Right lung (tissue), 10 donors: ENCODE measurements around the gene KIF1C. TPM values are rescaled to one million over a fixed set of nuclear protein-coding genes. Genes with fewer than 3 reads are reported as not detected.

Source experiments
- DNase-seq, 2 donors: peaks; one replicate each; pipeline ENCODE4 v3.0.0-alpha.2; 2013
- long read RNA-seq, 8 donors: transcript quantifications; one replicate each; lab custom pipeline, GENCODE V29; 2026
- polyA plus RNA-seq, 5 donors: library from polyadenylated mRNA; unstranded; fragments of 120-200 nt; gene quantifications; one replicate each; pipeline versions ENCODE4 v1.2.1 to v1.2.3, GENCODE V29; 2013; ENCODE audit warnings: inconsistent platforms in 1 of 5, low replicate concordance in 1 of 5; ENCODE audit not compliant: insufficient read length in 5 of 5, insufficient read depth in 1 of 5

The KIF1C gene
- polyA plus RNA-seq = 10 to 100 TPM; 51.1 to 80.4 (median 58.0) TPM
- long read RNA-seq, donor 1, full-length matches to known transcripts = 7 of 21 reads
- long read RNA-seq, donor 1, partial matches to known transcripts = 14 of 21 reads
- long read RNA-seq, donor 1, other reads (novel, unspliced or antisense) = 0 of 21 reads
- long read RNA-seq, donor 2, full-length matches to known transcripts = 5 of 24 reads
- long read RNA-seq, donor 2, partial matches to known transcripts = 19 of 24 reads
- long read RNA-seq, donor 2, other reads (novel, unspliced or antisense) = 0 of 24 reads
- long read RNA-seq, donor 3, full-length matches to known transcripts = 3 of 53 reads
- long read RNA-seq, donor 3, partial matches to known transcripts = 50 of 53 reads
- long read RNA-seq, donor 3, other reads (novel, unspliced or antisense) = 0 of 53 reads
- long read RNA-seq, donor 4, full-length matches to known transcripts = 3 of 8 reads
- long read RNA-seq, donor 4, partial matches to known transcripts = 5 of 8 reads
- long read RNA-seq, donor 4, other reads (novel, unspliced or antisense) = 0 of 8 reads
- long read RNA-seq, donor 5, full-length matches to known transcripts = 9 of 57 reads
- long read RNA-seq, donor 5, partial matches to known transcripts = 48 of 57 reads
- long read RNA-seq, donor 5, other reads (novel, unspliced or antisense) = 0 of 57 reads
- long read RNA-seq, donor 6, full-length matches to known transcripts = 10 of 25 reads
- long read RNA-seq, donor 6, partial matches to known transcripts = 15 of 25 reads
- long read RNA-seq, donor 6, other reads (novel, unspliced or antisense) = 0 of 25 reads
- long read RNA-seq, donor 7, full-length matches to known transcripts = 6 of 42 reads
- long read RNA-seq, donor 7, partial matches to known transcripts = 30 of 42 reads
- long read RNA-seq, donor 7, other reads (novel, unspliced or antisense) = 6 of 42 reads
- long read RNA-seq, donor 8, full-length matches to known transcripts = 3 of 16 reads
- long read RNA-seq, donor 8, partial matches to known transcripts = 13 of 16 reads
- long read RNA-seq, donor 8, other reads (novel, unspliced or antisense) = 0 of 16 reads

DNA sequence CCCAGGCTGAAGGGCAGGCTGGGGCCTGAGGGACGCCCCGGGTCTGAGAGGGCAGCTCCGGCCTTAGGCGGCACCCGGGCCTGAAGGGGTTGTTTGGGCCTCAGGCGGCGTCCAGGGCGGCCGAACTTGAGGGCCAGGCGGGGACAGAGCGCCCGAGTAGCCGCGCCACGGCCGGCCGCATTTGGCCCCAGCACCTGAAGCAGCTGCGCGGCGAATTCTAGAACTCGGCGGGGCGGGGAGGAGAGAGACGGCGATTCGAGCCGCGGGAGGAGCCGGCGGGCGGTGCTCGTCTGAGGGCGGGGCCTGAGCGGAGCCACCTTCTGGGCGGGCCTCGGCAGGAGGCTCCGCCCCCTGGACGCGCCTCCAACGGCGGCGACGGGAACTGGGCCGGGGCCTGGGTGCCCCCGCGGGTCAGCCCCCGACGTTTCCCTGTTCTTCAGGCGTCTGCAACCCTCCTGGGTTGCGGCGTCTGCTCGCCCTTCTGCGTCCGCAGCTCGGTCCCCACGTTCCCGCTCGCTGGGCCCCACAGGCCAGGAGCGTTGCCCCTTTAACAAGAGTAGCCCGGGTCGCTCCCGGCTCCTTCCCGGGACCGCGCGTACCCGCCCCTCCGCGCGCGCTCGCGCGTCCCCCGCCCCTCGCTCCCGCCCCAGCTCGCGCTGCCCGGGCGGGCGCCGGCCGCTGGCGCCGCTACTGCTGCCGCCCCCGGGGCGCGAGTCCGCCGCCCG, at the start of gene KIF1C, which contains the start of gene INCA1:
Gene KIF1C, plus strand, starts transcription at position 649 of the 725 bp plus-strand sequence. CDS start 2,297 bp downstream, outside the sequence.
Gene INCA1, minus strand, starts transcription at position 221 of the 725 bp plus-strand sequence. CDS start 3,085 bp downstream, outside the sequence.
- DNase-seq = peak; percentile 94 to 96

DNA sequence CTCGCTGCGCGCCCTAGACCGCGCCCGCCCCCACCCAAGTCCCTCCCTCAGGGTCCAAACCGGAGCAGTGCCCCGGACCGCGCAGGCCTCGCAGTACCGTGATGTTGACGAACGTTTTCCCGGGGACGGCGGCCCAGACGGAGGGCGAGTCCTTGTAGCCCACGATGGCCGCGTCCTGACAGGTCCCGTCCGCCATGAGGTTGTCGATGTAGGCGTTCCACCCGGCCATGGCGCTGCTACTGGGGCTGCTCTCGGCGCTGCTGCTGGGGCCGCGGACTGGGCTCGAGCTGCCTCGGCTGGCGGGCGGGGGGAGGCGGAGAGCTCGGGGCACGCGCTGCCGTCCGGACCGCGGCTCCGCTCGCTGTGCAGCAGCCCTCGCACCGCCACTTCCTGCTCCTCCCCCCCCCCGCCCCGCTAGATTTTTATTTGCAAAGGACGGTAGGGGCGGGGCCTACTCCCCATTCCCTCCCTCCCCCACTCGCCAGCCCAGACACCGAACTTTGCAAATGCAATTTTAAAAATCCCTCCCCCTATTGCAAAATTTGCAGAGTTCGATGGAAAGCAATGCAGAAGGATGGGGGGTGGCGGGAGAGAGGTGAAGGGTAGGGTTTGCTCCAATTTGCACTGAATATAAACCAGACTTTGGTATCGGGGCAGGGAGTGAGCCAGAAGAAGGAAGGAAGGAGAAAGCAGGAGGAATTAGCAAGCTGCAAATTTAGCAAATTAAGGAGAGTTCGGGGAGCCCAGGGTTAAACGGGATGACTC, 49.4 kb upstream of the KIF1C start, which contains the start of gene PFN1:
Gene PFN1, minus strand, starts transcription at position 365 of the 765 bp plus-strand sequence. Its CDS starts 136 bp downstream, at position 229.
- peak; percentile 94 for DNase-seq

DNA sequence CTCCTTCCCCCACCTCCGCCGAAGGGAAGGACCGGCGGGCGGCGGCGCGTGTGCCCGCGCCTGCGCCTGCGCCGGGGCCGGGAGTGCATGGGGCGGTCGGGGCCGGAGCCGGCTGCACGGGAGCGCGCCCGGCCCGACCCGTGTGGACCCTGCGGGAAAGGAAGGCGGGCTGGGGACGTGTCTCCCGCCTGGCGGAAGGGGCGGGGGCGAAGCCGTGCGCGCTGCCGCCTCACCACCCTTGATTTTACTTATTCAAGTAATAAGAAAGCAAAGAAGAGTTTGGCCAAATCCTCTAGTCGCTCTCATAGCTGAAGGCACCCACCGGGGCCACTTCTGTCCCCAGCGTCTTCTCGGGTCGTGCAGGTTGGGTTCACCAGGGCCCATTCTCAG, 48.8 kb upstream of the KIF1C start:
- DNase-seq = peak; percentile 90 to 93

DNA sequence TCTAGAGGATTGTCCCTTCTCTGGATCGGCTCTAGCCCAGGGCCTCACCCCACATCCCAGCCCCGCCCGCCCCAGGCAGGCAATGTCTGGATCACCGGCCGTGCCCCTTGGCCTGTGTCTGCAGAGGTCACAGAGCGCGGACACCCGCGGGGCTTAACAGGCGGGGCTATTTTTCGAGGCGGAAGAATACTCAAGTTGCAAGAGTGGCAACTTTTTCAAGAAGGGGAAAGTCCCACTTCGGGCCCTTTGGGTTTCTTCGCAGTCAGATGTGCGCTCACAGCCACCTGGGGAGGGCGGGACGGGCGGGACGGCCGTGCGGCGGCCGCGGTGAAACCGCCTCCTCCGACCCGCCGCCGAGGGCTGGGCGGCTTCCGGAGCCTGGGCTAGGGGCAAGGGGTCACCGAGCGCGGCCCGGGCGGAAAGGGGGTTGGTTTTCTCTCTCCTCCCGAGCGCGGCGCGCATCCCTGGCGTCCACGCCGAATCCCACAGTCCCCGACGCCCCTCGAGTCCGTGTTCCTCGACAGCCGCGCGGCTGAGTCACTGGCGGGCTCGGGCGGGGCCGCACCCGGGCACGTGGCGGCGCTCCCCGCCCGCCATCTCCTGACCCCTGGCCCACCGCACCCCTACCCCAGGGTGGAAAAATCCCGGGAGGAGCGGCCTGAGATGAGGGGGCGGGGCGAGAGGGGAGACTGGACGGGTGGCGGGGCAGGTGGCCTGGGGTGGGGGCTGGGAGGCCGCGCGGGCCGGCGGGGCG, 48.3 kb upstream of the KIF1C start:
- peak; percentile 46 to 65 for DNase-seq

DNA sequence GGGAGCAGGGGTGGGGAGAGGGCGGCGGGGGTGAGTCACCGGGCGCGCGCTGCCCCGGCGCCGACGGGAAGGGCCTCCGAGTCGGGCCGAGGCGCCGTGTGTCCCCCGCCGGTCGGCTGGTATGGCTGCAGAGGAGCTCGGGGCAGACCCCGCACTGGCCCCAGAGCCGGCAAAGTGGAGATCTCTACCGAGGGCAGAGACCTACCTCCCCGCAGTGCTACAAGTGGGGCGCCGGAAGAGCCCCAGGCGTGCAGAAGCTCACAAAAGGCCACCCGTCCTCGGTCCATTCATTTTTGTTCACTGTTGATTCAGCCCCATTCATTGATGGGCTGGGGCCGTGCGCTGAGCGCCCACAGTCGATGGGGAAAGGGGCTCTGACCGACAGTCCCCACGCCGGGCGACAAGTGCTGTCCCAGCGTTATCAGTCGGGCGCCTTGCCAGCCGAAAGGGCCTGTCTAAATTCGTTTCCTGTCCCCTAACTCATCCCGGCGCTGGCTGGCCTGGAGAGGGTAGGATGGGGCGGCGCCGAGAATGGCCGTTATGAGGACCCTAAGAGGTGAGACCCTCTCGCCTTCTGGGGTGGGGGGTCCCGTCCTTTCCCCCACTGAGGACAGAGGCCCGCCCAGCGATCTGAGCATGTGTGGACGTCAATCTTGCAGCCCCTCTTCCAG, 47.5 kb upstream of the KIF1C start:
- peak; percentile 33 to 45 for DNase-seq

DNA sequence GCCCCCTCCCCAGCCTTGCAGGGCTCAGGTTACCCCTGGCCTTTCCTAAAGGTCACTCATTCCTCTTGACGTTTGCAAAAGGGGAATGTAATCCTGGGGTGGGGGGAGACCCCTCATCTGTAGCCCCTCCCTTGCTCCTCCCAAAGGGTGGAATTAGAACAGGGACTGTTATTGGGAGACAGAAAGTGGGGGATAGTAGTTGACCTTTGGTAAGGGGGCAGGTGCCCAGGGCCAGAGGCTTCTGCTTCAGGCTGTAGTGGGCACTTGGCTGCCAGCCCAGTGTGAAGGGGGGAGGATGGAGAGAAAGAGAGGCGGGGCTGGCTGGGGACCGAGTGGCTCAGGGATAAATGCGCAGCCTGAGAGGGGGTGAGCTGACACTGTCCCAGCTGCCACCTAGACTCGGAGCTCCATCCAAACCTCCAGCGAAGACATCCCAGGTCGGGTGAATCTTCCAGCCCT, 47.0 kb upstream of the KIF1C start, which contains the start of gene ENO3:
Gene ENO3, plus strand, starts transcription at position 374 of the 459 bp plus-strand sequence. CDS start 711 bp downstream, outside the sequence.
- DNase-seq = no peak

GRCh38 chr17:4951486-4951885, 46.3 kb upstream of the KIF1C start:
- no peak for DNase-seq

- no peak for DNase-seq
Measured at GRCh38 chr17:4953451-4953961, 44.2 kb upstream of the KIF1C start.

DNA sequence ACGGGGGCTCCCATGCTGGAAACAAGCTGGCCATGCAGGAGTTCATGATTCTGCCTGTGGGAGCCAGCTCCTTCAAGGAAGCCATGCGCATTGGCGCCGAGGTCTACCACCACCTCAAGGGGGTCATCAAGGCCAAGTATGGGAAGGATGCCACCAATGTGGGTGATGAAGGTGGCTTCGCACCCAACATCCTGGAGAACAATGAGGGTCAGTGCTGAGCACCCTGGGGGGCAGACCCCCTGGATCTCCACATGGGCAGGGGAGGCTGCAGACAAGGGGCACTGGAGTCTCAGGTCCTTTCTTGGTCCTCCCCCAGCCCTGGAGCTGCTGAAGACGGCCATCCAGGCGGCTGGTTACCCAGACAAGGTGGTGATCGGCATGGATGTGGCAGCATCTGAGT, 42.7 kb upstream of the KIF1C start:
- no peak for DNase-seq

DNA sequence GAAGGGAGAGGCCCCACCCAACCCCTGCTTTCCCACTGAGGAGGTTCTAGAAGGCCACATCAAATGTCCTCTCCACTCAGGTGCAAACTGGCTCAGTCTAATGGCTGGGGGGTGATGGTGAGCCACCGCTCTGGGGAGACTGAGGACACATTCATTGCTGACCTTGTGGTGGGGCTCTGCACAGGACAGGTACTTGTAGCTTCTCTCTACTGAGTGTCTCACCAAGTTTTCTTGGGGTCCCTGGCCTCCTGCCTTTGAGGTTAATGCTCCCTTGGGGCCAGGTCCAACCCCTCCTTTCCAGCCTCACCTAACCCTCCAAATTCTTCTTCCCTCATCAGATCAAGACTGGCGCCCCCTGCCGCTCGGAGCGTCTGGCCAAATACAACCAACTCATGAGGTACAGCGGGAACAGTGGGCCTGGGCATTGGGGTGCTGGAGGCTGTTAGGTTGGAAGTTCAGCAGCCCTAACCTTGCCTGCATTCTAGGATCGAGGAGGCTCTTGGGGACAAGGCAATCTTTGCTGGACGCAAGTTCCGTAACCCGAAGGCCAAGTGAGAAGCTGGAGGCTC, 41.2 kb upstream of the KIF1C start:
- no peak for DNase-seq

DNA sequence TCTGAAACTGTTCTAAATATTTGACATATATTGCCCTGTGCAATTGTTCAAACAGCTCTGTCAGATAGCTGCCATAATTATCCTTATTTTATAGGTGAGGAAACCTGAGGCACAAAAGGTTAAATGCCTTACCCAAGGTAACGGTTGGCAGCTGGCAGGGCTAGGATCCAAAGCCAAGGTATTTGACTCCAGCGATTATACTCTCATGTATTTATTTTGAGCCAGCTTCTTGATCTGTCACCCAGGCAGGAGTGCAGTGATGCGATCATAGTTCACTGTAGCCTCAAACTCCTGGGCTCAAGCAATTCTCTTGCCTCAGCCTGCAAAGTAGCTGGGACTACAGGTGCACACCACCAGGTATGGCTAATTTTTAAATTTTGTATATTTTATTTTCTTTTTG, 39.6 kb upstream of the KIF1C start:
- no peak for DNase-seq

GRCh38 chr17:4959261-4959965, 38.3 kb upstream of the KIF1C start:
- DNase-seq = no peak

GRCh38 chr17:4960279-4960922, 37.3 kb upstream of the KIF1C start:
- no peak for DNase-seq

DNA sequence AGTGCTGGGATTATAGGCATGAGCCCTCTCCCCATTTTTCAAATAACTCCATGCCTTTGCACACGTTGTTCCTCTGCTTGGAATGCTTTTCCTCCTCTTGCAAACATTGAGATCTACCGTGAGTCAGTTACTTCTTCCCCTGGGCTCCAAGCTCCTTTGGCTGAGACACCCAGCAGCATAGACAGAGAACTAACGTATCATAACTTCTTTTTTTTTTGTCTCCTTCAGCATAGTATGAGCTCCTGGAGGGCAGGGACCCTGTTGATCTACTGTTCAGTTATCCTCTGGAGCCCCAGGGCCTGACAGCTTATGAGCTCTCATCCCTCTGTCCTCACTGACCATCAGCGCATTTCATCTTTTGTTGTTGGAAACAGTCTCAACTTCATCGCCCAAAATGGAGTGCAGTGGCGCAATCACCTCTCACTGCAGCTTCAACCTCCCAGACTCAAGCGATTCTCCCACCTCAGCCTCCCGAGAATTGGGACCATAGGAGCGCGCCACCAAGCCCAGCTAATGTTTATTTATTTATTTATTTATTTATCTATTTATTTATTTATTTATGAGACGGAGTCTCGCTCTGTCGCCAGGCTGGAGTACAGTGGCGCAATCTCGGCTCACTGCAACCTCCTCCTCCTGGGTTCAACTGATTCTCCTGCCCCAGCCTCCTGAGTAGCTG, 32.3 kb upstream of the KIF1C start:
- no peak for DNase-seq

DNA sequence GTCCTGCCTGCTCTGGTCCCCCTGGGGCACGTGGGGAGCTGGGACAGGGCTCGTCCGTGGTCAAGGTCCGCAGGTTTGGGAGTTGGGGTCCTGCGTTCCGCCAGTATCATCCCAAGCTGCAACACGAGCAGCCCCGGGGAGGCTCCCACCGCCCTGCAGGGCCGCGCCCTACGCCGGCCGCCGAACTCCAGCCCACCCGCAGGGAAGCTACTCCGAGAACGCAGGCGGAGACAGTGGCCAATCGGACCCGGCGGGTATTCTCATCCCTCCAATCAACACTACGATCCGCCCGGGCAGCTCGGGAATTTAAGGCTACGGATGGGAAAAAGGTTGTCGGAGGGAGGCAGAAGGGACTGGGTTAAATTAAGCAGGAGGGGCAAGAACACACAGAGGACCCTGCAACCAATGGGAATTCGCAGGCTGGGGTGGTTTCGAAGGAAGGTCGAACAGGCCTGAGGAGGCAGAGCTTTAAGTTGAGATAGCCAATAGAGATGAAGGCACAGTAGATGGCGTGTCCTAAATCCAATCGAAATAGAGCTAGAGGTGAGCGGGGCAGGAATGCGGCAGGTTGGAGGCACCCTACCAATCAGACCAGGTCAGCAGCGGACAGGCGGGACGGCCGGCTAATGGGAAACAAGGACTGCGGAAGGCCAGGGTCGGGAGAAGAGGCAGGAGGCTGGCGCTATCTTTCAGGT, 30.8 kb upstream of the KIF1C start:
- peak; percentile 99 for DNase-seq
